HepG2 (cell line): ENCODE results near the gene SSTR5. TPM values are rescaled to one million over a fixed set of nuclear protein-coding genes. Genes with fewer than 3 reads are reported as not detected.
A peak's percentile ranks its signal among the peaks of the same experiment; 100 is the strongest.

Experiments used
- ATF7 ChIP-seq, 2 experiments: fragments of 450-650 bp in 1 of 2; sonication (generic) in 1 of 2; formaldehyde crosslinking in 1 of 2; IDR thresholded peaks; 2 replicates each; pipeline versions ENCODE4 v1.4.0 to v1.6.1; 2016 to 2020; ENCODE audit warnings: antibody characterized with exemption in 1 of 2, mild to moderate bottlenecking in 1 of 2, missing genetic modification reagents in 1 of 2
- ETV6 ChIP-seq: sonication (generic); formaldehyde crosslinking; conservative IDR thresholded peaks from 2 replicates; pipeline ENCODE4 v1.4.0; 2020; ENCODE audit warnings: missing genetic modification reagents
- FLYWCH1 ChIP-seq: sonication (generic); formaldehyde crosslinking; IDR thresholded peaks from 2 replicates; pipeline ENCODE4 v1.8.1; 2023; ENCODE audit warnings: mild to moderate bottlenecking, missing genetic modification reagents
- FOXA1 ChIP-seq, 2 experiments: fragments of 450-650 bp in 1 of 2; sonication (generic) in 1 of 2; formaldehyde crosslinking in 1 of 2; IDR thresholded peaks; 2 replicates each; pipeline versions ENCODE4 v1.4.0 to v1.6.1; 2016 to 2020; ENCODE audit warnings: missing genetic modification reagents in 1 of 2
- GABPB1 ChIP-seq: IDR thresholded peaks from 2 replicates; pipeline ENCODE4 v1.6.1; 2016; ENCODE audit warnings: mild to moderate bottlenecking, missing genetic modification reagents, moderate library complexity, missing compliant biosample characterization
- IRF2 ChIP-seq: IDR thresholded peaks from 2 replicates; pipeline ENCODE4 v1.6.1; 2018; ENCODE audit warnings: missing genetic modification reagents, missing compliant biosample characterization
- JUND ChIP-seq: sonication (generic); formaldehyde crosslinking; IDR thresholded peaks from 2 replicates; pipeline ENCODE4 v1.8.0; 2022; ENCODE audit warnings: mild to moderate bottlenecking, missing genetic modification reagents
- MLLT10 ChIP-seq: sonication (generic); formaldehyde crosslinking; IDR thresholded peaks from 2 replicates; pipeline ENCODE4 v1.4.0; 2020; ENCODE audit warnings: missing genetic modification reagents
- TCF7 ChIP-seq: sonication (generic); IDR thresholded peaks from 2 replicates; pipeline ENCODE4 v1.6.1; 2016; ENCODE audit warnings: antibody characterized with exemption, low read depth
- ZBTB25 ChIP-seq: IDR thresholded peaks from 2 replicates; pipeline ENCODE4 v1.6.1; 2018; ENCODE audit warnings: missing genetic modification reagents
- ZNF138 ChIP-seq: sonication (generic); formaldehyde crosslinking; IDR thresholded peaks from 2 replicates; pipeline ENCODE4 v1.5.0; 2020; ENCODE audit warnings: mild to moderate bottlenecking, low read depth, missing genetic modification reagents
- ZNF350 ChIP-seq: sonication (generic); formaldehyde crosslinking; IDR thresholded peaks from 2 replicates; pipeline ENCODE4 v1.4.0; 2020; ENCODE audit warnings: mild to moderate bottlenecking, low read depth, missing genetic modification reagents, borderline replicate concordance
- ZNF589 ChIP-seq: sonication (generic); formaldehyde crosslinking; conservative IDR thresholded peaks from 2 replicates; pipeline ENCODE4 v1.8.0; 2022; ENCODE audit warnings: mild to moderate bottlenecking, moderate library complexity, missing genetic modification reagents
- ZNF646 ChIP-seq: sonication (generic); formaldehyde crosslinking; IDR thresholded peaks from 2 replicates; pipeline ENCODE4 v1.9.0; 2021; ENCODE audit warnings: mild to moderate bottlenecking, missing genetic modification reagents
- polyA plus RNA-seq, 8 experiments: library from polyadenylated mRNA; depleted of rRNA in 3 of 8; stranded (reverse) in 7 of 8; unstranded in 1 of 8; fragments of >200 nt; fragmentation: Illumina TruSeq in 4 of 8; extraction: Trizol in 4 of 8; gene quantifications; 2 replicates each; pipeline versions ENCODE4 v1.2.1 to v1.2.3, GENCODE V29; 2011 to 2016; ENCODE audit warnings: low read depth in 4 of 8, missing spikeins in 1 of 8, mixed read lengths in 1 of 8; ENCODE audit not compliant: insufficient read depth in 1 of 8
- total RNA-seq, 5 experiments: library from RNA; depleted of rRNA; stranded (reverse); fragments of >200 nt; fragmentation: Illumina TruSeq; extraction: Trizol; gene quantifications; 2 replicates each; pipeline ENCODE4 v1.2.3, GENCODE V29; 2016; ENCODE audit warnings: low read depth in 1 of 5
- TF ChIP-seq, protein P1 (sequence below): sonication (generic); formaldehyde crosslinking; IDR thresholded peaks from 2 replicates; pipeline ENCODE4 v1.5.0; 2020; ENCODE audit warnings: mild to moderate bottlenecking, missing genetic modification reagents, moderate library complexity
- TF ChIP-seq, protein P2 (sequence below): IDR thresholded peaks from 2 replicates; pipeline ENCODE4 v1.6.1; 2016; ENCODE audit warnings: low read depth
- TF ChIP-seq, protein P3 (sequence below): IDR thresholded peaks from 2 replicates; pipeline ENCODE4 v1.6.1; 2016; ENCODE audit warnings: missing compliant biosample characterization, missing genetic modification reagents, borderline replicate concordance

Gene SSTR5
- total and polyA plus RNA-seq, 2 of the 13 experiments (the other 11 are each of a cell fraction or from before 2014, with no cell fraction given): 0.20 to 0.49 TPM

- TF ChIP-seq ATF7 (IDR thresholded peaks at IDR 0.05) (no peak), ATF7 (CRISPR knock-in tag; IDR thresholded peaks at IDR 0.05) (peak; percentile 38; the same call in 1 of the 2 replicates), JUND (CRISPR knock-in tag) (peak; percentile 94), ZNF589 (CRISPR knock-in tag) (peak; percentile 89), MLLT10 (CRISPR knock-in tag) (no peak), IRF2 (peak; percentile 87), FOXA1 (IDR thresholded peaks at IDR 0.05) (0 out of 2 replicates have a peak, but pooled peaks have one; percentile 10), FOXA1 (CRISPR knock-in tag; IDR thresholded peaks at IDR 0.05) (peak; percentile 96), ZNF138 (CRISPR knock-in tag) (peak; percentile 43; the same call in 1 of the 2 replicates), FLYWCH1 (no peak), ZNF350 (peak; percentile 73), ZBTB25 (CRISPR knock-in tag) (peak; percentile 81; the same call in 1 of the 2 replicates), TCF7 (peak; percentile 35; the same call in 1 of the 2 replicates), ETV6 (CRISPR knock-in tag) (no peak), GABPB1 (peak; percentile 82), ZNF646 (no peak)
- TF ChIP-seq, protein P1, sequence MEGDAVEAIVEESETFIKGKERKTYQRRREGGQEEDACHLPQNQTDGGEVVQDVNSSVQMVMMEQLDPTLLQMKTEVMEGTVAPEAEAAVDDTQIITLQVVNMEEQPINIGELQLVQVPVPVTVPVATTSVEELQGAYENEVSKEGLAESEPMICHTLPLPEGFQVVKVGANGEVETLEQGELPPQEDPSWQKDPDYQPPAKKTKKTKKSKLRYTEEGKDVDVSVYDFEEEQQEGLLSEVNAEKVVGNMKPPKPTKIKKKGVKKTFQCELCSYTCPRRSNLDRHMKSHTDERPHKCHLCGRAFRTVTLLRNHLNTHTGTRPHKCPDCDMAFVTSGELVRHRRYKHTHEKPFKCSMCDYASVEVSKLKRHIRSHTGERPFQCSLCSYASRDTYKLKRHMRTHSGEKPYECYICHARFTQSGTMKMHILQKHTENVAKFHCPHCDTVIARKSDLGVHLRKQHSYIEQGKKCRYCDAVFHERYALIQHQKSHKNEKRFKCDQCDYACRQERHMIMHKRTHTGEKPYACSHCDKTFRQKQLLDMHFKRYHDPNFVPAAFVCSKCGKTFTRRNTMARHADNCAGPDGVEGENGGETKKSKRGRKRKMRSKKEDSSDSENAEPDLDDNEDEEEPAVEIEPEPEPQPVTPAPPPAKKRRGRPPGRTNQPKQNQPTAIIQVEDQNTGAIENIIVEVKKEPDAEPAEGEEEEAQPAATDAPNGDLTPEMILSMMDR (CRISPR knock-in tag): no peak
- TF ChIP-seq, protein P2, sequence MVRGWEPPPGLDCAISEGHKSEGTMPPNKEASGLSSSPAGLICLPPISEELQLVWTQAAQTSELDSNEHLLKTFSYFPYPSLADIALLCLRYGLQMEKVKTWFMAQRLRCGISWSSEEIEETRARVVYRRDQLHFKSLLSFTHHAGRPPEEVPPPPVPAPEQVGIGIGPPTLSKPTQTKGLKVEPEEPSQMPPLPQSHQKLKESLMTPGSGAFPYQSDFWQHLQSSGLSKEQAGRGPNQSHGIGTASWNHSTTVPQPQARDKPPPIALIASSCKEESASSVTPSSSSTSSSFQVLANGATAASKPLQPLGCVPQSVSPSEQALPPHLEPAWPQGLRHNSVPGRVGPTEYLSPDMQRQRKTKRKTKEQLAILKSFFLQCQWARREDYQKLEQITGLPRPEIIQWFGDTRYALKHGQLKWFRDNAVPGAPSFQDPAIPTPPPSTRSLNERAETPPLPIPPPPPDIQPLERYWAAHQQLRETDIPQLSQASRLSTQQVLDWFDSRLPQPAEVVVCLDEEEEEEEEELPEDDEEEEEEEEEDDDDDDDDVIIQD (CRISPR knock-in tag): peak; percentile 70; the same call in 1 of the 2 replicates
- TF ChIP-seq, protein P3, sequence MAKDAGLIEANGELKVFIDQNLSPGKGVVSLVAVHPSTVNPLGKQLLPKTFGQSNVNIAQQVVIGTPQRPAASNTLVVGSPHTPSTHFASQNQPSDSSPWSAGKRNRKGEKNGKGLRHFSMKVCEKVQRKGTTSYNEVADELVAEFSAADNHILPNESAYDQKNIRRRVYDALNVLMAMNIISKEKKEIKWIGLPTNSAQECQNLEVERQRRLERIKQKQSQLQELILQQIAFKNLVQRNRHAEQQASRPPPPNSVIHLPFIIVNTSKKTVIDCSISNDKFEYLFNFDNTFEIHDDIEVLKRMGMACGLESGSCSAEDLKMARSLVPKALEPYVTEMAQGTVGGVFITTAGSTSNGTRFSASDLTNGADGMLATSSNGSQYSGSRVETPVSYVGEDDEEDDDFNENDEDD (CRISPR knock-in tag): peak; percentile 87; the same call in 1 of the 2 replicates
Observed at GRCh38 chr16:1078579-1079021, 6.1 kb downstream of the SSTR5 start (continued).
